ENCODE data around the gene YEATS4.

The YEATS4 gene

DNA sequence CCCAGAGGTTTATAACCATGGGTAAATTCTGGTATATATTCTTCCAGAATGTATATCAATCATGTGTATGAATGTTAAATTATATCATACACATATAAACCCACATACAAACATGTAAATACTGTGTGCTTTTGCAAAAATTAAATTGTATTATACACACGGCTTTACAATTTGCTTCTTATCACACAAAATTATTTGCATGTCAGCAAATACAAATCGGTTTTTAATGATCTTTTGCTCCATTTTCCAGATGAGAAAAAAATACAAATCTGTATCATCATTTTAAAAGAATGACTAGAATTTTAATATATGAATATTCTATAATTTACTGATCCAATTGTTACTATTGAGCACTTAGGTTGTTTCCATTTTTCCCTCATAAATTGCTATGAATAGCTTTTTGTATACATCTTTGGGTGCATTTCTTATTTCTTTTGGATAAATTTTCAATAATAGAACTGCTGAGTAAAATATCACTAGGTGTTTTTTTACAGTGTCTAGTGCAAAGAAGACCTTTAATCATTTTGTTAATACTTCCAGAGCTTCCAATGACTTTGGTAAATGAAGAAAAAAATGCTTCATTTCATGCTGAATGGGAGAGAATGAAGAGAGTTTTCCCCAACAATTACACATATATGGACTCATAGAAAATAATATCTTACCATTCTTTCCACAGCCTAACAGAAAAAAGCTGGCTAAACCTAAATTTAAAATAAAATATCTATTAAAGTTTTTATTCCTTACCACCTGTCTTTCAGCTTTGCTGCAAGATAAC, 7.9 kb upstream of the YEATS4 start:
- H3K4me1 ChIP-seq (ENCODE audit: control insufficient read depth, insufficient read depth, low read length, poor library complexity, severe bottlenecking): no peaks in the 10 kb centered on the region
- H3K27ac ChIP-seq (ENCODE audit: insufficient read depth, low read length, poor library complexity, severe bottlenecking): no peak overlapping the region
- no peak for DNase-seq
- H3K4me3 ChIP-seq (ENCODE audit: insufficient read depth, low read depth, low read length, poor library complexity, severe bottlenecking): no peak overlapping the region
- H3K36me3 ChIP-seq (ENCODE audit: control insufficient read depth, insufficient read depth, low read length): no peaks in the 10 kb centered on the region
- no peaks in the 10 kb centered on the region for H3K27me3 ChIP-seq (replicated peaks; ENCODE audit: control insufficient read depth, insufficient read depth, low read length, poor library complexity, severe bottlenecking)
- no peaks in the 10 kb centered on the region for H3K9me3 ChIP-seq (ENCODE audit: control insufficient read depth, low read length)

DNA sequence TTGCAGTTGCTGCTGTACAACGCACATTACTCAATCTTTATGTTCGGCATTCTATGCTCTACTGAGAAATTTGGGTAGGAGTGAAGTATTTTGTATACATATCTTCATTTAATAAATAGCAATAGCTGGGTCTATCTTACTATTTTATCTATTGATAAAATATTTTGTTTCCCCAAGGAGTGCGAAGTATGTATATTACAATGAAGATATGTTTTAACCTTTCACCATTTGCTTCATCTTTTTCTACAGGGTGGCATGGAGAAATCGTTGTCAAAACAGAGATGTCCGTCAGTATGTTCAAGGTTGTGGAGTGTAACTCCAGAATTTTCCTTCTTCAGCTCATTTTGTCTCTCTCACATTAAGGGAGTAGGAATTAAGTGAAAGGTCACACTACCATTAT, 6.6 kb upstream of the YEATS4 start:
- Histone ChIP-seq H3K4me1 (ENCODE audit: control insufficient read depth, insufficient read depth, low read length, poor library complexity, severe bottlenecking) (no peaks in the 10 kb centered on the region), H3K36me3 (ENCODE audit: control insufficient read depth, insufficient read depth, low read length) (no peaks in the 10 kb centered on the region), H3K27me3 (replicated peaks; ENCODE audit: control insufficient read depth, insufficient read depth, low read length, poor library complexity, severe bottlenecking) (no peaks in the 10 kb centered on the region), H3K27ac (ENCODE audit: insufficient read depth, low read length, poor library complexity, severe bottlenecking) (no peak overlapping the region), H3K9me3 (ENCODE audit: control insufficient read depth, low read length) (no peaks in the 10 kb centered on the region), H3K4me3 (ENCODE audit: insufficient read depth, low read depth, low read length, poor library complexity, severe bottlenecking) (no peak overlapping the region)
- DNase-seq: no peak

DNA sequence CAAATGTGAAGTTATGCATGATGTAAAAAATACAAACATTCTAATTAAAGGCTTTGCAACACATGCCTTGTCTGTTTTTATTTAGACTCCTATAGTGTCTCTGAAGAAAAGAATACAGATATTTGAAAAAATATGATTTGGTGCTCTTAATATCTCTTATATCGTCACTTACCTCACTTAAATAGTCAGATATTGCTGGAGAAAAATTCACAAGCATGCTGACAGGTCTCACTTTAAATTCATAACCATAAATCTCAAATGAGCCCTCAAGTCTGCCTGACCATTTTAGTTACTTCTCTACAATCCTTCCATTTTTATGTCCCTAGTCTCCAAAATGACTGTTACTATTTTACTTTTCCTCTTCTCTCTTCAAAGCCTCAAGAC, 5.4 kb upstream of the YEATS4 start:
- H3K27me3 ChIP-seq (replicated peaks; ENCODE audit: control insufficient read depth, insufficient read depth, low read length, poor library complexity, severe bottlenecking): no peaks in the 10 kb centered on the region
- H3K27ac ChIP-seq (ENCODE audit: insufficient read depth, low read length, poor library complexity, severe bottlenecking): no peak overlapping the region
- no peaks in the 10 kb centered on the region for H3K9me3 ChIP-seq (ENCODE audit: control insufficient read depth, low read length)
- no peak for DNase-seq
- no peaks in the 10 kb centered on the region for H3K36me3 ChIP-seq (ENCODE audit: control insufficient read depth, insufficient read depth, low read length)
- H3K4me1 ChIP-seq (ENCODE audit: control insufficient read depth, insufficient read depth, low read length, poor library complexity, severe bottlenecking): no peaks in the 10 kb centered on the region
- H3K4me3 ChIP-seq (ENCODE audit: insufficient read depth, low read depth, low read length, poor library complexity, severe bottlenecking): no peak overlapping the region

DNA sequence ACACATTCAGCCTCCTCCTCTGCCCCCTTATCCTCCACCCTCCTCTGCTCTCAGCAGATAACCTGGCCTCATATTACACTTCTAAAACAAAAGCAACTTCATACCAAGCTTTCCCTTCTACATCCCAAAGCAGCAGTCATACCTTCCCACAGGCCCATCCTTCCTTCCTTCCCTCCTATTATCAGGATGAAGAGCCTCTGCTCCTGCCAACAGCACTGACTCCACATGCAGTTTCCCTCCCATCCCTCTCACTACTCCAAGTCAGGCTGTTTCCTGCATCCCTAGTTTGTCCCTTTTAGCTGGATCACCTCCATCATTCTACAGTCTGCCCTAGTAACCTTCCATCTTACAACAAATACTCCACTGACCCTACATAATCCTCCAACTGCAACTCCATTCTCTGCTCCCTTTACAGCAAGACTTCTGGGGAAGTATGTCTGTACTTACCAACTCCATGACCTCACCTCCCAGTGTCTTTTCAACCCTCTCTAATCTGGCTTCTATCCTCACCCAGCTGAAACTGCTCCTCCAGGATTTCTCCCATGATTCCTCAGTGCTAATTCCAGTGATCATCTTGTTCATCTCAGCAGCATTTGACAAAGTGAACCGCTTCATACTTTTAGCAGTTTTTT, 4.9 kb upstream of the YEATS4 start:
- no peak overlapping the region for H3K4me3 ChIP-seq (ENCODE audit: insufficient read depth, low read depth, low read length, poor library complexity, severe bottlenecking)
- H3K27ac ChIP-seq (ENCODE audit: insufficient read depth, low read length, poor library complexity, severe bottlenecking): no peak overlapping the region
- DNase-seq: no peak
- no peaks in the 10 kb centered on the region for H3K9me3 ChIP-seq (ENCODE audit: control insufficient read depth, low read length)
- H3K4me1 ChIP-seq (ENCODE audit: control insufficient read depth, insufficient read depth, low read length, poor library complexity, severe bottlenecking): no peaks in the 10 kb centered on the region
- H3K27me3 ChIP-seq (replicated peaks; ENCODE audit: control insufficient read depth, insufficient read depth, low read length, poor library complexity, severe bottlenecking): no peaks in the 10 kb centered on the region
- no peaks in the 10 kb centered on the region for H3K36me3 ChIP-seq (ENCODE audit: control insufficient read depth, insufficient read depth, low read length)

DNA sequence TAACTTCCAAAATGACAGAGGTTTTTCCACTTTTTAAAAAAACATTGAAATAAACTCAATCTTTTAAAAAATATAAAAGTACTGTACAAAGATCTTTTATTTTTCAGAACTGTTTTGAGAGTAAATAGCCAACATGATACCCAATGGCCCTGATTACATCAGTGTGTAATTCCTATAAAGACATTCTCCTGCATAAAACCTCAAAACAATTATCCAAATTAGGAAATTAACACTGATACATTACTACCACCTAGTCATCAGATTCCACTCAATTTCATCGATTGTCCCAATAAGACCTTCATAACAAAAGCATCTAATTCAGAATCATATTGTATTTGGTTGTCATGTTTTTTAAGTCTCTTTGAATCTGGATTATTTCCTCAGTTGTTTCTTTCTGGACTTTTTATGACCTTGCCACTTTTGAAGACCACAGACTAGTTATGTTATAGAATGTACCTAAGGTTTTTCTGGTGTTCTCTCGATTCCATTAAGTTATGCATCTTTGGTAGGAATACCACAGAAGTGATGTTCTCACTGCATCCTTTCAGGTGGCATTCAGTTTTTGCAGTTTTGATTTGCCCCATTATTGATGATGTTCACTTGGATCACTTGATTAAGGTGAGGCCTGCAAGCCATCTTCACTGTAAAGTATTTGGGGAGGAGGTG, 4.0 kb upstream of the YEATS4 start:
- H3K9me3 ChIP-seq (ENCODE audit: control insufficient read depth, low read length): no peaks in the 10 kb centered on the region
- H3K4me3 ChIP-seq (ENCODE audit: insufficient read depth, low read depth, low read length, poor library complexity, severe bottlenecking): no peak overlapping the region
- H3K27ac ChIP-seq (ENCODE audit: insufficient read depth, low read length, poor library complexity, severe bottlenecking): no peak overlapping the region
- no peak for DNase-seq
- H3K36me3 ChIP-seq (ENCODE audit: control insufficient read depth, insufficient read depth, low read length): no peaks in the 10 kb centered on the region
- H3K4me1 ChIP-seq (ENCODE audit: control insufficient read depth, insufficient read depth, low read length, poor library complexity, severe bottlenecking): no peaks in the 10 kb centered on the region
- no peaks in the 10 kb centered on the region for H3K27me3 ChIP-seq (replicated peaks; ENCODE audit: control insufficient read depth, insufficient read depth, low read length, poor library complexity, severe bottlenecking)

DNA sequence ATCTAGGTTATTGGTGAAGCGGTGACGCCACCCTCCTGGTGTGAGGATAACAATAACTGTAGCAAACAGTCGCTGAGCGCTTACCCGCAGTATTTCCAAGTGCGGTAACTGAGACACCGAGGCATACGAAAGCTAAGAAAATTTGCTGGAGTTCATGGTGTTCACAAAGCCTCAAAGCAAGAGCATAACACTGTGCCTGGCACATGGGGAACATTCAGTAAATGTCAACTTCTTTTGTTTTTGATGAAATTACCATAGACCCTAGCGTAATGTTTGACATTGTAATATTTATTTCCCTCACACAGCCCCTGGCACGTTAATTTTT, 767 bp downstream of the YEATS4 start:
- Histone ChIP-seq H3K4me1 (ENCODE audit: control insufficient read depth, insufficient read depth, low read length, poor library complexity, severe bottlenecking) (no peaks in the 10 kb centered on the region), H3K27ac (ENCODE audit: insufficient read depth, low read length, poor library complexity, severe bottlenecking) (peak overlapping the region; percentile 97), H3K4me3 (ENCODE audit: insufficient read depth, low read depth, low read length, poor library complexity, severe bottlenecking) (peak overlapping the region; percentile 89), H3K36me3 (ENCODE audit: control insufficient read depth, insufficient read depth, low read length) (no peaks in the 10 kb centered on the region), H3K27me3 (replicated peaks; ENCODE audit: control insufficient read depth, insufficient read depth, low read length, poor library complexity, severe bottlenecking) (no peaks in the 10 kb centered on the region), H3K9me3 (ENCODE audit: control insufficient read depth, low read length) (no peaks in the 10 kb centered on the region)
- no peak for DNase-seq

DNA sequence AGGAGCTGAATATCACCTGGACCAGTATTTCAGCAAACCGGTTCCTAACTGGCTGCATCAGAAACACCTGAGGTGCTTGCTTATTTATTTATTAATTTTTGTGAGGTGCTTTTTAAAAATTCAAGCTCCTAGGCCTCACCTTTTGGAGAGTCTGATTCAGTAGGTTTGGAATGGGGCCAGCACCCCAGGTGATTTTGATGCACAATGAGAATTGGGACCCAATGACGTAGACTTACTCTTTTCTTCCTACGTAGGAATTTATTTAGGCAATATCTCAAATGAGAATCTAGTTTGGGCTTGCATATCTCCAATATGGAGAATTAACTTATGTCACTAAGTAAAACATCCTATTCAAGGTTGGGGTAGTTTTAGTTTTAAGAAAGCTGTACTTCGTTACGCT, 7.3 kb downstream of the YEATS4 start:
- Histone ChIP-seq H3K4me1 (ENCODE audit: control insufficient read depth, insufficient read depth, low read length, poor library complexity, severe bottlenecking) (no peaks in the 10 kb centered on the region), H3K36me3 (ENCODE audit: control insufficient read depth, insufficient read depth, low read length) (peaks cover 34% of the 10 kb centered on the region)
- DNase-seq: no peak

DNA sequence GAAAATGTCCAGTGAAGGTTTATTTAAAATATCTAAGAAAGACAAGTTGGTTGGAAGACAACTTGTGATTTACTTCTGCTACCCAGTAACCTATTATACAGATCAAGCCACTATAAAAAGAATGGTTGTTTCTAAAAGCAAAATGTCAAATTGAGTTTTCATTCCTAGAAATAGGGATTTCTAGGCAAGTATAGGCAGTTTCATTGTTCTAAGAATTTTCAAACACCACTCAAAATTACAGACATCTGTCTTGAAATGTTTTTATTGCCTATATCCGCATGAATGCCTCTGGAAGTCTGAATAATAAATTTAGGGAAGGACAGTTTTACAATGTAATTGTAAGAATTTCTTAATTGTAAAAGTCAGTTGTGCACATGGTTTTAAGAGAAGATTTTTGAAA, 8.6 kb downstream of the YEATS4 start:
- no peak overlapping the region for H3K27ac ChIP-seq (ENCODE audit: insufficient read depth, low read length, poor library complexity, severe bottlenecking)
- no peaks in the 10 kb centered on the region for H3K4me1 ChIP-seq (ENCODE audit: control insufficient read depth, insufficient read depth, low read length, poor library complexity, severe bottlenecking)
- DNase-seq: no peak
- H3K4me3 ChIP-seq (ENCODE audit: insufficient read depth, low read depth, low read length, poor library complexity, severe bottlenecking): no peak overlapping the region
- no peaks in the 10 kb centered on the region for H3K9me3 ChIP-seq (ENCODE audit: control insufficient read depth, low read length)
- peaks cover 41% of the 10 kb centered on the region for H3K36me3 ChIP-seq (ENCODE audit: control insufficient read depth, insufficient read depth, low read length)
- H3K27me3 ChIP-seq (replicated peaks; ENCODE audit: control insufficient read depth, insufficient read depth, low read length, poor library complexity, severe bottlenecking): no peaks in the 10 kb centered on the region

More for the DNA sequence above, 7.3 kb downstream of the YEATS4 start:
- H3K27me3 ChIP-seq (replicated peaks; ENCODE audit: control insufficient read depth, insufficient read depth, low read length, poor library complexity, severe bottlenecking): no peaks in the 10 kb centered on the region
- H3K27ac ChIP-seq (ENCODE audit: insufficient read depth, low read length, poor library complexity, severe bottlenecking): no peak overlapping the region
- no peak overlapping the region for H3K4me3 ChIP-seq (ENCODE audit: insufficient read depth, low read depth, low read length, poor library complexity, severe bottlenecking)
- H3K9me3 ChIP-seq (ENCODE audit: control insufficient read depth, low read length): no peaks in the 10 kb centered on the region

DNA sequence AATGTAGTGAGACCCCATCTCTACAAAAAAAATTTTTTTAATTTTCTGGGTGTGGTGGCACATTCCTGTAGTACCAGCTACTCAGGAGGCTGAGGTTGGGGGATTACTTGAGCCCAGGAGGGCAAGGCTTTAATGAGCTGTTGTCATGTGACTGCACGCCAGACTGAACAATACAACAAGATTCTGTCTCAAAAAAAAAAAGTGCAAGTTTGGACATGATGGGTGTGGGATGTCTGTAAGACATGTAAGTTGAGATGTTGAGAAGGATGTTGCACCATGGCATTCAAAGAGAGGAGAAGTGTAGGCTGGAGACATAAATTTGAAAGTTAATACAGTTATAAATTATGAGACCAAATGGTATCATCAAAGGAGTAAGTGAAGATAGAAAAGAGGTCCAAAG, 23.5 kb downstream of the YEATS4 start:
- peaks cover 11% of the 10 kb centered on the region for H3K36me3 ChIP-seq (ENCODE audit: control insufficient read depth, insufficient read depth, low read length)
- H3K27me3 ChIP-seq (replicated peaks; ENCODE audit: control insufficient read depth, insufficient read depth, low read length, poor library complexity, severe bottlenecking): no peaks in the 10 kb centered on the region
- H3K4me3 ChIP-seq (ENCODE audit: insufficient read depth, low read depth, low read length, poor library complexity, severe bottlenecking): no peak overlapping the region
- H3K4me1 ChIP-seq (ENCODE audit: control insufficient read depth, insufficient read depth, low read length, poor library complexity, severe bottlenecking): no peaks in the 10 kb centered on the region
- DNase-seq: no peak
- no peak overlapping the region for H3K27ac ChIP-seq (ENCODE audit: insufficient read depth, low read length, poor library complexity, severe bottlenecking)
- H3K9me3 ChIP-seq (ENCODE audit: control insufficient read depth, low read length): no peaks in the 10 kb centered on the region

DNA sequence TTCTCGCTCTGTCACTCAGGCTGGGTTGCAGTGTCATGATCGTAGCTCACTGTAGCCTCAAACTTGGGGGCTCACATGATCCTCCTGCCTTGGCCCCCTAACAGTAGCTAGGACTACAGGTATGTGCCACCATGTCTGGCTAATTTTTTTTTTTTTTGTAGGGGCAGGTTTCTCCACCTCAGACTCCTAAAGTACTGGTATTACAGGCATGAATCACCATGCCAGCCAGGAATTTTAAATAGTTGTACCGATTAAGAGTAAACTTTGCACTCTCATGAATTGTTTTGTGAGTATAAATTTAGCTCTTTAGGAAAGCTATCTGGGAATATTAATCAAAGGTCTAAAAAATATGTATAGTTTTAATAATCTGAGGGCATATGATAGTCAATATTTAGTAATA, 25.5 kb downstream of the YEATS4 start:
- no peak overlapping the region for H3K4me3 ChIP-seq (ENCODE audit: insufficient read depth, low read depth, low read length, poor library complexity, severe bottlenecking)

More for the DNA sequence above, 25.5 kb downstream of the YEATS4 start:
- H3K4me1 ChIP-seq (ENCODE audit: control insufficient read depth, insufficient read depth, low read length, poor library complexity, severe bottlenecking): no peaks in the 10 kb centered on the region
- H3K27me3 ChIP-seq (replicated peaks; ENCODE audit: control insufficient read depth, insufficient read depth, low read length, poor library complexity, severe bottlenecking): no peaks in the 10 kb centered on the region
- no peak for DNase-seq
- H3K9me3 ChIP-seq (ENCODE audit: control insufficient read depth, low read length): no peaks in the 10 kb centered on the region
- H3K27ac ChIP-seq (ENCODE audit: insufficient read depth, low read length, poor library complexity, severe bottlenecking): no peak overlapping the region
- H3K36me3 ChIP-seq (ENCODE audit: control insufficient read depth, insufficient read depth, low read length): peaks cover 10% of the 10 kb centered on the region
